ENCODE measurements around the gene FAM117A.

DNA sequence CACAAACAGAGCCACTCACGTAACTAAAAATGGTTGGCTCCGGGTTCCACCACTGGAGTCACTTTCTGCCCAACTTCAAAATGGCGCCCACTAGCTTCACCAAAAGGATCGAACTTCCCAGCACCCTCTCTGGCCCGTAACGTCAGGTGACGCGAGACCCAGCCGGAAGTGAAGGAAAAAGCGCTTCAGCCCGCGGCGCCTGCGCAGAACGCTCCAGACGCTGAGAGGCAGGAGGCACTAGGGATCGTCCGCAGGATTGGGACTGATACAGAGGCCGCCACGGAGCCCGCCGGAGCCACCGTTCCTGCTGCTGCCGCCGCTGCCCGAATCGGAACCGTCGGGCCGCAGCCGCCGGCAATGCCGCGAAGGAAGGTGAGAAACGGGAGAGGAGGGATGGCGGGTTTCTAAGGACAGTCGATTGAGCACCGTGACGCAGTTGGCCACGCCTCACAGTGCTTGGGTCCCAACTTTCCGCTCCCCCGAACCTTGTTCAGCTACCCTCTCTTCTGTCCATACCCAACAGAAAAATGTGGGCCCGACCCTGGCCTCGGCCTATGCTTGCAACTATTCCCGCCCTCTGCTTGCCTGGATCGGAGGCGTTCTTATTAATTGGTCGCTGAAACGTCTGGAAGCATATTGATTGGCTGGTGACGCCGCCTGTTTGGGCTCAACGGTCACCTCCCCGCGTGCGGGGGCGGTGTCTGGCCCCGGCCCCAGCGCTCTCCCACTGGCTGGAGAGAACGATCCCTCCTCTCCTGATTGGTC, 24.7 kb upstream of the FAM117A start, which contains the start of gene KAT7:
- TF ChIP-seq CTCF (IDR thresholded peaks at IDR 0.05): no peak
- TF ChIP-seq POLR2A (IDR thresholded peaks at IDR 0.05): peak in 1 of 2 donors; percentile 90

Measured in lower leg skin (tissue), 3 donors.